Ascending aorta (tissue), 2 donors: ENCODE data around the gene VAV1. TPM values are rescaled to one million over a fixed set of nuclear protein-coding genes. Genes with fewer than 3 reads are reported as not detected.

Experiments used
- DNase-seq, 2 donors: peaks; one replicate each; pipeline ENCODE4 v3.0.0-alpha.2; 2019; ENCODE audit warnings: low spot score in 2 of 2
- H3K27ac ChIP-seq, 2 donors: fragments of 200-600 bp; sonication (generic); one replicate each; pipeline ENCODE4 v1.5.1; 2016 to 2017; ENCODE audit warnings: mild to moderate bottlenecking in 1 of 2
- H3K27me3 ChIP-seq: fragments of 200-600 bp; sonication (generic); one replicate; pipeline ENCODE4 v1.5.1; 2017
- H3K36me3 ChIP-seq, 2 donors: fragments of 200-600 bp; sonication (generic); one replicate each; pipeline ENCODE4 v1.5.1; 2016
- H3K4me1 ChIP-seq, 2 donors: fragments of 200-600 bp; sonication (generic); one replicate each; pipeline ENCODE4 v1.5.1; 2016 to 2017; ENCODE audit warnings: mild to moderate bottlenecking in 1 of 2
- H3K4me3 ChIP-seq, 2 donors: fragments of 200-600 bp; sonication (generic); one replicate each; pipeline ENCODE4 v1.5.1; 2016 to 2017; ENCODE audit warnings: mild to moderate bottlenecking in 1 of 2
- H3K9me3 ChIP-seq, 2 donors: fragments of 200-600 bp; sonication (generic); one replicate each; pipeline ENCODE4 v1.5.1; 2016
- CTCF ChIP-seq, 3 experiments: fragments of 200-600 bp in 2 of 3; fragments of 450-650 bp in 1 of 3; sonication (generic) in 2 of 3; IDR thresholded peaks; one replicate each; pipeline ENCODE4 v1.5.1; 2016 to 2019; ENCODE audit warnings: antibody characterized with exemption in 3 of 3, mild to moderate bottlenecking in 1 of 3, moderate library complexity in 1 of 3
- intact Hi-C: fragments of 100-400 bp; cut with DNase I; formaldehyde crosslinking; loops from one replicate; pipeline ENCODE4 v1.15.1; 2023
- total RNA-seq: library from RNA; depleted of rRNA; stranded (reverse); fragments of >200 nt; gene quantifications from one replicate; pipeline ENCODE4 v1.1.0, GENCODE V29; 2016

VAV1 gene
- total RNA-seq, 1 donor from 2014 or later: 4.4 TPM

GRCh38 chr19:6738787-6739389, 33.6 kb upstream of the VAV1 start:
- Histone ChIP-seq H3K27ac (peak overlapping the region; percentile 86 to 97), H3K9me3 (no peaks in the 10 kb centered on the region), H3K27me3 (no peaks in the 10 kb centered on the region), H3K4me1 (peaks cover 3 to 38% of the 10 kb centered on the region in 2 donors), H3K4me3 (peak overlapping the region; percentile 56 to 65), H3K36me3 (peaks cover 7 to 14% of the 10 kb centered on the region in 2 donors)
- peak in 1 of 2 donors; percentile 69 for DNase-seq
- TF ChIP-seq CTCF (IDR thresholded peaks at IDR 0.05): no peak
- intact Hi-C loops: loop anchor here (2.0 to 10.0 kb wide), 6 partner anchors 222 to 1182 kb away; partner anchors contain the start of genes KHSRP, SAFB, SAFB2 and SNAPC2

- Histone ChIP-seq H3K27ac (peak within 1 kb of the TSS; percentile 93 to 97), H3K36me3 (peaks cover 7 to 12% of the 10 kb centered on the region in 2 donors), H3K9me3 (no peaks in the 10 kb centered on the region), H3K4me1 (peaks cover 3 to 44% of the 10 kb centered on the region in 2 donors), H3K27me3 (no peaks in the 10 kb centered on the region), H3K4me3 (peak within 1 kb of the TSS; percentile 65 to 74)
- intact Hi-C loops: loop anchor here (2.0 to 10.0 kb wide), 6 partner anchors 222 to 1181 kb away; partner anchors contain the start of genes KHSRP, SAFB, SAFB2 and SNAPC2
- DNase-seq: peak; percentile 53 to 92
- TF ChIP-seq CTCF (IDR thresholded peaks at IDR 0.05): no peak
Observed at GRCh38 chr19:6739390-6739882, 33.1 kb upstream of the VAV1 start, which contains the start of gene TRIP10. Gene TRIP10, plus strand, starts transcription at chr19:6739680. Its CDS starts 82 bp downstream, at chr19:6739762.

- no peaks in the 10 kb centered on the region for H3K27me3 ChIP-seq
- peak overlapping the region; percentile 65 to 74 for H3K4me3 ChIP-seq
- H3K4me1 ChIP-seq: peaks cover 3 to 50% of the 10 kb centered on the region in 2 donors
- H3K36me3 ChIP-seq: peaks cover 7 to 12% of the 10 kb centered on the region in 2 donors
- H3K9me3 ChIP-seq: no peaks in the 10 kb centered on the region
- no peak for TF ChIP-seq CTCF (IDR thresholded peaks at IDR 0.05)
- peak overlapping the region; percentile 87 to 93 for H3K27ac ChIP-seq
- intact Hi-C loops: loop anchor here (2.0 to 10.0 kb wide), 9 partner anchors 223 to 1181 kb away; partner anchors contain the start of genes KHSRP, NDUFA11, SAFB and SAFB2
- DNase-seq: no peak
Observed at GRCh38 chr19:6739883-6740588, 32.5 kb upstream of the VAV1 start.

GRCh38 chr19:6740589-6741343, 31.7 kb upstream of the VAV1 start:
- H3K4me1 ChIP-seq: peaks cover 8 to 52% of the 10 kb centered on the region in 2 donors

More at GRCh38 chr19:6740589-6741343, 31.7 kb upstream of the VAV1 start:
- H3K36me3 ChIP-seq: peaks cover 7 to 15% of the 10 kb centered on the region in 2 donors
- TF ChIP-seq CTCF (IDR thresholded peaks at IDR 0.05): no peak
- DNase-seq: peak in 1 of 2 donors; percentile 80
- H3K4me3 ChIP-seq: peak overlapping the region; percentile 65 to 74
- H3K27ac ChIP-seq: peak overlapping the region; percentile 87 to 93
- H3K9me3 ChIP-seq: no peaks in the 10 kb centered on the region
- H3K27me3 ChIP-seq: no peaks in the 10 kb centered on the region
- intact Hi-C loops: loop anchor here (5.0 to 10.0 kb wide), 3 partner anchors 457 to 1084 kb away; partner anchors contain the start of genes NDUFA11 and VMAC
